HG03135 (cell line): ENCODE data around the gene ACER2.
A peak's percentile ranks its signal among the peaks of the same experiment; 100 is the strongest.

Source experiments
- ATAC-seq: cut with Tn5 transposase; IDR thresholded peaks from one replicate; pipeline ENCODE4 v1.9.1; 2021; ENCODE audit warnings: mild to moderate bottlenecking, moderate library complexity; ENCODE audit not compliant: unreplicated experiment

The ACER2 gene

GRCh38 chr9:19481971-19482404, 73.2 kb downstream of the ACER2 start:
- ATAC-seq: no peak

- no peak for ATAC-seq
Observed at GRCh38 chr9:19484699-19485098, 75.9 kb downstream of the ACER2 start.

- no peak for ATAC-seq
Observed at GRCh38 chr9:19485193-19485592, 76.4 kb downstream of the ACER2 start.

GRCh38 chr9:19486803-19487202, 78.0 kb downstream of the ACER2 start:
- ATAC-seq: no peak

- no peak for ATAC-seq
Observed at GRCh38 chr9:19488721-19489120, 79.9 kb downstream of the ACER2 start.

- no peak for ATAC-seq
Observed at GRCh38 chr9:19490269-19490668, 81.5 kb downstream of the ACER2 start.

- ATAC-seq: no peak
Observed at GRCh38 chr9:19490828-19491227, 82.0 kb downstream of the ACER2 start.

- ATAC-seq: no peak
Observed at GRCh38 chr9:19492775-19493173, 84.0 kb downstream of the ACER2 start.

GRCh38 chr9:19493174-19493811, 84.5 kb downstream of the ACER2 start:
- ATAC-seq: peak; percentile 77

- no peak for ATAC-seq
Observed at GRCh38 chr9:19493876-19494275, 85.1 kb downstream of the ACER2 start.

GRCh38 chr9:19495186-19496028, 86.6 kb downstream of the ACER2 start:
- no peak for ATAC-seq

GRCh38 chr9:19496321-19497050, 87.7 kb downstream of the ACER2 start:
- no peak for ATAC-seq

GRCh38 chr9:19497276-19497675, 88.5 kb downstream of the ACER2 start:
- no peak for ATAC-seq

GRCh38 chr9:19498015-19498414, 89.2 kb downstream of the ACER2 start:
- ATAC-seq: no peak
